Fibroblast of the conjunctiva (primary cell): Measurements from ENCODE around the gene ZDHHC20.
"Not testable (repeated sequence)": the region's sequence is repeated elsewhere in the genome, so short reads cannot be mapped to it uniquely, and the experiment has no call there.

ENCODE experiments used
- DNase-seq: peaks from one replicate; pipeline ENCODE4 v3.0.0-alpha.2; 2010; ENCODE audit warnings: low read depth

ZDHHC20 gene

GRCh38 chr13:21435687-21436151 lies 23.4 kb downstream of the ZDHHC20 start:
- DNase-seq = peak; percentile 77

- no peak for DNase-seq
Observed at GRCh38 chr13:21435231-21435630, 23.9 kb downstream of the ZDHHC20 start.

GRCh38 chr13:21434588-21434987 lies 24.5 kb downstream of the ZDHHC20 start:
- peak; percentile 16 for DNase-seq

GRCh38 chr13:21429211-21429610 lies 29.9 kb downstream of the ZDHHC20 start:
- DNase-seq = no peak

GRCh38 chr13:21427741-21428140 lies 31.4 kb downstream of the ZDHHC20 start:
- DNase-seq = no peak

GRCh38 chr13:21426238-21426637 lies 32.9 kb downstream of the ZDHHC20 start:
- no peak for DNase-seq

GRCh38 chr13:21420706-21421105 lies 38.4 kb downstream of the ZDHHC20 start:
- no peak for DNase-seq

- DNase-seq = no peak
Observed at GRCh38 chr13:21413013-21413412, 46.1 kb downstream of the ZDHHC20 start.

GRCh38 chr13:21410453-21410852 lies 48.6 kb downstream of the ZDHHC20 start:
- not testable (repeated sequence) for DNase-seq

- DNase-seq = no peak
Observed at GRCh38 chr13:21405309-21405708, 53.8 kb downstream of the ZDHHC20 start.

- peak; percentile 4 for DNase-seq
Observed at GRCh38 chr13:21402586-21403307, 56.4 kb downstream of the ZDHHC20 start.

- no peak for DNase-seq
Observed at GRCh38 chr13:21399741-21400140, 59.4 kb downstream of the ZDHHC20 start.

- DNase-seq = no peak
Observed at GRCh38 chr13:21395953-21396352, 63.1 kb downstream of the ZDHHC20 start.

GRCh38 chr13:21389124-21389523 lies 70.0 kb downstream of the ZDHHC20 start:
- no peak for DNase-seq

- no peak for DNase-seq
Observed at GRCh38 chr13:21385710-21386109, 73.4 kb downstream of the ZDHHC20 start.

- no peak for DNase-seq
Observed at GRCh38 chr13:21383090-21383489, 76.0 kb downstream of the ZDHHC20 start.

- not testable (repeated sequence) for DNase-seq
Observed at GRCh38 chr13:21376998-21377985, 81.8 kb downstream of the ZDHHC20 start.

GRCh38 chr13:21372530-21372929 lies 86.6 kb downstream of the ZDHHC20 start:
- DNase-seq = no peak

GRCh38 chr13:21371011-21371410 lies 88.1 kb downstream of the ZDHHC20 start:
- no peak for DNase-seq

GRCh38 chr13:21365574-21365973 lies 93.5 kb downstream of the ZDHHC20 start:
- DNase-seq = no peak

GRCh38 chr13:21364916-21365315 lies 94.2 kb downstream of the ZDHHC20 start:
- no peak for DNase-seq

- DNase-seq = no peak
Observed at GRCh38 chr13:21364357-21364756, 94.7 kb downstream of the ZDHHC20 start.

GRCh38 chr13:21362741-21363140 lies 96.4 kb downstream of the ZDHHC20 start:
- DNase-seq = no peak
